Thoracic aorta (tissue), 2 donors: ENCODE measurements around the gene TGFB1. TPM values are rescaled to one million over a fixed set of nuclear protein-coding genes. Genes with fewer than 3 reads are reported as not detected.

Experiments used
- ATAC-seq: fragments of 150-250 bp; one replicate; pipeline ENCODE4 v1.8.0; 2017; ENCODE audit warnings: low read depth; ENCODE audit not compliant: insufficient number of reproducible peaks, low FRiP score
- DNase-seq: peaks from one replicate; pipeline ENCODE4 v3.0.0-alpha.2; 2020; ENCODE audit warnings: low spot score
- H3K27ac ChIP-seq, 2 donors: fragments of 200-600 bp; sonication (generic); 1 replicate in 1 of 2; 2 replicates in 1 of 2; pipeline ENCODE4 v1.5.1; 2016; ENCODE audit warnings: mild to moderate bottlenecking in 2 of 2, moderate library complexity in 2 of 2
- H3K27me3 ChIP-seq: fragments of 200-600 bp; sonication (generic); replicated peaks from 2 replicates; pipeline ENCODE4 v1.6.0; 2016; ENCODE audit warnings: mild to moderate bottlenecking; ENCODE audit not compliant: insufficient read depth
- H3K36me3 ChIP-seq: fragments of 200-600 bp; sonication (generic); one replicate; pipeline ENCODE4 v1.5.1; 2016
- H3K4me1 ChIP-seq, 2 donors: fragments of 200-600 bp; sonication (generic); 1 replicate in 1 of 2; 2 replicates in 1 of 2; pipeline versions ENCODE4 v1.5.1 to v1.6.0; 2016; ENCODE audit warnings: low read depth in 2 of 2, mild to moderate bottlenecking in 1 of 2; ENCODE audit not compliant: control insufficient read depth in 1 of 2
- H3K4me3 ChIP-seq: fragments of 200-600 bp; sonication (generic); 2 replicates; pipeline ENCODE4 v1.5.1; 2016; ENCODE audit warnings: mild to moderate bottlenecking
- H3K9me3 ChIP-seq: fragments of 200-600 bp; sonication (generic); 2 replicates; pipeline ENCODE4 v1.5.1; 2016
- total RNA-seq, 2 donors: library from RNA; depleted of rRNA; stranded (reverse); fragments of >200 nt; gene quantifications; one replicate each; pipeline versions ENCODE4 v1.1.0 to v1.2.3, GENCODE V29; 2016
- TF ChIP-seq, protein P1 (sequence below): fragments of 200-600 bp; sonication (generic); IDR thresholded peaks from one replicate; pipeline ENCODE4 v1.5.1; 2019; ENCODE audit warnings: antibody characterized with exemption

TGFB1 gene
- total RNA-seq, 2 donors from 2014 or later: 55.1 to 69.6 TPM

DNA sequence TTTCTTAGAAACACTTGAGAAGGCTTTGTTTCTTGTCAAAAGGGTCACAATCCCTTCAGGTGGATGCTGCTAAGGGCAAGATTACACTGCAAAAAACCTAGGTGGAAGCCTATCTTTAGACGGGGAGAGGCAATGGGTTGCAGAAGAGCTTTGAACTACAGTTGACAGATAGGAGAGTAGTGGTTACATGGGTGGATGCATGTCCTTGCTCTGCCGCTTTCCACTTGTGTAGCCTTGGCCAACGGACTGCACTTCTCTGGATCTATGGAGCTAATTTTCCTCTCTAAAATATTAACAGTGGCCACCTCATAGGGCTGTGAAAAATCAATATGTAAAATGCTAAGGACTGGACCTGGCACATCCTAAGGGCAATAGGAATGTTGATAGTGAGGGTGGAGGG, 44.9 kb upstream of the TGFB1 start:
- Histone ChIP-seq H3K27me3 (no peaks in the 10 kb centered on the region), H3K36me3 (no peaks in the 10 kb centered on the region), H3K4me3 (peak overlapping the region; percentile 95), H3K4me1 (peaks cover 13 to 17% of the 10 kb centered on the region in 2 donors), H3K27ac (peak overlapping the region in 1 of 2 donors; percentile 92), H3K9me3 (no peaks in the 10 kb centered on the region)
- TF ChIP-seq, protein P1, sequence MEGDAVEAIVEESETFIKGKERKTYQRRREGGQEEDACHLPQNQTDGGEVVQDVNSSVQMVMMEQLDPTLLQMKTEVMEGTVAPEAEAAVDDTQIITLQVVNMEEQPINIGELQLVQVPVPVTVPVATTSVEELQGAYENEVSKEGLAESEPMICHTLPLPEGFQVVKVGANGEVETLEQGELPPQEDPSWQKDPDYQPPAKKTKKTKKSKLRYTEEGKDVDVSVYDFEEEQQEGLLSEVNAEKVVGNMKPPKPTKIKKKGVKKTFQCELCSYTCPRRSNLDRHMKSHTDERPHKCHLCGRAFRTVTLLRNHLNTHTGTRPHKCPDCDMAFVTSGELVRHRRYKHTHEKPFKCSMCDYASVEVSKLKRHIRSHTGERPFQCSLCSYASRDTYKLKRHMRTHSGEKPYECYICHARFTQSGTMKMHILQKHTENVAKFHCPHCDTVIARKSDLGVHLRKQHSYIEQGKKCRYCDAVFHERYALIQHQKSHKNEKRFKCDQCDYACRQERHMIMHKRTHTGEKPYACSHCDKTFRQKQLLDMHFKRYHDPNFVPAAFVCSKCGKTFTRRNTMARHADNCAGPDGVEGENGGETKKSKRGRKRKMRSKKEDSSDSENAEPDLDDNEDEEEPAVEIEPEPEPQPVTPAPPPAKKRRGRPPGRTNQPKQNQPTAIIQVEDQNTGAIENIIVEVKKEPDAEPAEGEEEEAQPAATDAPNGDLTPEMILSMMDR: no peak
- ATAC-seq: no peak
- DNase-seq: no peak

DNA sequence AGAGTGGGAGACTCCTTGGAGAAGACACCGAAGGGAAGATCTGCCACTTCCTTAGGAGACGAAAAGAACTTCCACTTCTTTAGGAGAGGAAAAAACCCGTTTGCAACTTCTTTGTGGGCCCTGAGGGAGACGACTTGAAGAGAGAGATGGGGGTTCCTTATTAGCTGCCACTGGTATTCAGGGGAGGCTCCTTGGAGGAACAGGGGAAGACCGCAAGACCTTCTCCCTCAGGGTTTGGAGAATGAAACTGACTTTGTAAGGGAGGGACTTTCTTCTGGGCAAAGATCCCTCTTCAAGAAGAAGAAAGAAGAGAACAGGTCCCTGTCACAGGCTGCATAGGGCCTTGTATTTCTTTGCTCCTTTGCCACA, 44.3 kb upstream of the TGFB1 start:
- H3K36me3 ChIP-seq: no peaks in the 10 kb centered on the region
- ATAC-seq: no peak
- H3K27ac ChIP-seq: peak overlapping the region; percentile 83 to 92
- peak overlapping the region; percentile 95 for H3K4me3 ChIP-seq
- TF ChIP-seq, protein P1: no peak
- no peaks in the 10 kb centered on the region for H3K27me3 ChIP-seq
- H3K9me3 ChIP-seq: no peaks in the 10 kb centered on the region
- peaks cover 13 to 17% of the 10 kb centered on the region in 2 donors for H3K4me1 ChIP-seq
- no peak for DNase-seq

DNA sequence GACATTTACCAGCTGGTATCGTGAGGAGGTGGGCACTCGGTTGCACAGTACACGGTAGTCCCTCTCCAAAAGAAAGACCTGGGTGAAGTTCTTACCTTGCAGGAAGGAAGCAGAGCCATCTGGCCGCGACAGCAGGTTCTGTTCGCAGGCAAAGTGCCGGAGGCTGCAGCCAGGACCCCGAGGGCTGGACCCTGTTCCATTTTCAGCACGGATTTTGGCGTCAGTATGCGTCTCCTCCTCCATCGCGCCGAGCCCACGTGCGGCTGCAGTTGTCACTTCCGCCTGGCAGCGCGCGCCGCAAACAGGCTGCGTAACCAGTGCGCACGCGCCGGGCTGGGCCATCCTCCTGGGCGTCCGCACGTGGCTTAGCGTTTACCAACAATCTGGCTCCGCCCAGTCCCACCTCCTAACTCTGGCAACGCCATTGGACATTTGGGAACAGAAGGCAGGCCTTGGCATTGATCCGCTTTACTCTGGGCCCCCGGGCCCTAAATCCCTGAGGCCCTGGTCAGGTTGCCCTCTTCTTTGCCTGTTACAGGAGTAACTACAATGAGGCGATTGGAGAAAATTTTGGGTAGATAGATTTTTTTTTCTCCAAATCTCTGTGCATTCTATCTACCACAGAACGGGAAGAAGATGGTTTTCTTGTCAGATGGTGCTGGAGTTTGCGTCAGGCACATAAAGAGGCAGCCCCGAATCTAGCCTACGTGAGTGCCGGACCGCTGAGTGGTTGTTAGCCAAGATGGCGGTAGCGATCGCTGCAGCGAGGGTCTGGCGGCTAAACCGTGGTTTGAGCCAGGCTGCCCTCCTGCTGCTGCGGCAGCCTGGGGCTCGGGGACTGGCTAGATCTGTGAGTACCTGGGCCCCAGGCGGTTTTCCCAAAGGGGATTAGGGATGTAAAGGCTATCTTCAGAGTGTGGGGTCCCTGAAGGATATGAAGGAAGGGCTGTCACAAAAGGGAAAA, 43.6 kb upstream of the TGFB1 start, which contains the start of the genes BCKDHA and EXOSC5:
TSS of gene BCKDHA (plus strand) at position 733 of the 964 bp plus-strand sequence. CDS start at position 743, 10 bp downstream.
TSS of gene EXOSC5 (minus strand) at position 274 of the 964 bp plus-strand sequence. CDS start at position 243, 31 bp downstream.
- peak within 1 kb of the TSS; percentile 83 to 92 for H3K27ac ChIP-seq
- no peaks in the 10 kb centered on the region for H3K36me3 ChIP-seq
- H3K4me3 ChIP-seq: peak within 1 kb of the TSS; percentile 95
- TF ChIP-seq, protein P1: no peak
- H3K9me3 ChIP-seq: no peaks in the 10 kb centered on the region
- no peaks in the 10 kb centered on the region for H3K27me3 ChIP-seq
- ATAC-seq (peak; percentile 99), DNase-seq (peak; percentile 98)
- H3K4me1 ChIP-seq: peaks cover 13 to 17% of the 10 kb centered on the region in 2 donors

DNA sequence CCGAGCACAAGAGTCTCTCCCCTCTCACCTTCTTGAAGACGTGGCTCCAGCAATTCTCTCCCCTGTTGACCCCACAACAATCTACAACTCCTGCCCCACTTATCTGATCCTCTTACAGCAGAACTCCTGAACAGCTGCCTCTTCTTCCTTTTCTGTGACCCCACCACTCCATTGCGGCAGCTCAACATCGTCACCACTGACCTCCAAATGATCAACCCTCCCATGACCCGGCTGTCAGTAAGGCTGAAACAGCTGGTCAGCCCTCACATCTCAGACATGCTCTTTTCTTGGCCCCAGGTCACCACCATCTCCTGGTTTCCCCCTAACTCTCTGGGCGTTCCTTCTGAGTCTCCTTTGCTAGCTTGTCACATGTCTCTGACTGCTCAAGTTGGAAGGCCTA, 41.6 kb upstream of the TGFB1 start:
- Histone ChIP-seq H3K4me1 (peaks cover 13 to 17% of the 10 kb centered on the region in 2 donors), H3K27ac (no peak overlapping the region), H3K27me3 (no peaks in the 10 kb centered on the region), H3K4me3 (no peak overlapping the region), H3K9me3 (no peaks in the 10 kb centered on the region), H3K36me3 (peaks cover 7% of the 10 kb centered on the region)
- ATAC-seq (no peak), DNase-seq (no peak)
- TF ChIP-seq, protein P1: no peak

DNA sequence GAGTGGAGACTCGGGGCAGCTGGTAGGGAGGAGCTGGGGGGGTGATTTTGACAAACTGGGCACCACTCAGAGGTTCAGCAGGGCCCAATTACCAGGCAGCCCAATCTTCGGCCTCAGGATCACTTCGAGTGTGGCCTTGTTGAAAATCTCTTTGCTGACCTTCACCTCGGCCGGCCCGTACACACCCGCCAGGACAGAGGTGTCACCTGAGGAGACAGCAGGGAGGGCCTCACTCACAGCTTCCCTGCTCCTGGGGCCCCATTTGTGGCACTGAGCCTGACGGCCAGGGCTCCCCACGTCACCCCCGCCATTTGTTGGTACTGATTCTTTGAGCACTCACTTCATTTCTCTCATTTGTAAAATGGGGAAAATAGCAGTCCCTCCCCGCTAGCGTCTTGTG, 39.1 kb upstream of the TGFB1 start:
- Histone ChIP-seq H3K4me3 (no peak overlapping the region), H3K27ac (no peak overlapping the region), H3K27me3 (no peaks in the 10 kb centered on the region), H3K36me3 (peaks cover 10% of the 10 kb centered on the region), H3K9me3 (no peaks in the 10 kb centered on the region), H3K4me1 (peaks cover 4 to 7% of the 10 kb centered on the region in 2 donors)
- no peak for ATAC-seq
- TF ChIP-seq, protein P1: no peak
- DNase-seq: no peak
